HG03159 (cell line): Measurements from ENCODE around the gene RPL36AL.
"Not testable (repeated sequence)": the region's sequence is repeated elsewhere in the genome, so short reads cannot be mapped to it uniquely, and the experiment has no call there.

Experiments used
- ATAC-seq: cut with Tn5 transposase; IDR thresholded peaks from one replicate; pipeline ENCODE4 v1.9.1; 2021; ENCODE audit warnings: mild to moderate bottlenecking, moderate library complexity; ENCODE audit not compliant: unreplicated experiment

Gene RPL36AL

GRCh38 chr14:49619730-49620129 lies 696 bp downstream of the RPL36AL start:
- no peak for ATAC-seq

GRCh38 chr14:49619273-49619672 lies 1.2 kb downstream of the RPL36AL start:
- not testable (repeated sequence) for ATAC-seq

- no peak for ATAC-seq
Observed at GRCh38 chr14:49617852-49618519, 2.4 kb downstream of the RPL36AL start.

- ATAC-seq = no peak
Observed at GRCh38 chr14:49615776-49616175, 4.7 kb downstream of the RPL36AL start.

GRCh38 chr14:49614196-49614595 lies 6.2 kb downstream of the RPL36AL start:
- no peak for ATAC-seq

- ATAC-seq = no peak
Observed at GRCh38 chr14:49612671-49613070, 7.8 kb downstream of the RPL36AL start.

- ATAC-seq = no peak
Observed at GRCh38 chr14:49612251-49612650, 8.2 kb downstream of the RPL36AL start.

GRCh38 chr14:49607583-49607982 lies 12.8 kb downstream of the RPL36AL start:
- no peak for ATAC-seq

- peak; percentile 60 for ATAC-seq
Observed at GRCh38 chr14:49598485-49599300, 21.7 kb downstream of the RPL36AL start, which contains the start of gene LRR1. Gene LRR1, plus strand, starts transcription at chr14:49598940. Its CDS starts 81 bp downstream, at chr14:49599021.

GRCh38 chr14:49598189-49598484 lies 22.3 kb downstream of the RPL36AL start:
- no peak for ATAC-seq

- ATAC-seq = no peak
Observed at GRCh38 chr14:49594347-49595091, 25.9 kb downstream of the RPL36AL start.

GRCh38 chr14:49593016-49593415 lies 27.4 kb downstream of the RPL36AL start:
- ATAC-seq = no peak

- ATAC-seq = no peak
Observed at GRCh38 chr14:49589387-49589786, 31.0 kb downstream of the RPL36AL start.

- ATAC-seq = peak; percentile 35
Observed at GRCh38 chr14:49586673-49587460, 33.6 kb downstream of the RPL36AL start.

GRCh38 chr14:49585803-49586672 lies 34.4 kb downstream of the RPL36AL start, which contains the start of gene RPS29:
Gene RPS29, minus strand, starts transcription at chr14:49586380. Its CDS starts 34 bp downstream, at chr14:49586346.
- ATAC-seq = peak; percentile 87

GRCh38 chr14:49584981-49585640 lies 35.3 kb downstream of the RPL36AL start:
- not testable (repeated sequence) for ATAC-seq

GRCh38 chr14:49584058-49584457 lies 36.4 kb downstream of the RPL36AL start:
- ATAC-seq = no peak

- ATAC-seq = no peak
Observed at GRCh38 chr14:49583629-49584028, 36.8 kb downstream of the RPL36AL start.
